Measurements from ENCODE around the gene RECQL5.

DNA sequence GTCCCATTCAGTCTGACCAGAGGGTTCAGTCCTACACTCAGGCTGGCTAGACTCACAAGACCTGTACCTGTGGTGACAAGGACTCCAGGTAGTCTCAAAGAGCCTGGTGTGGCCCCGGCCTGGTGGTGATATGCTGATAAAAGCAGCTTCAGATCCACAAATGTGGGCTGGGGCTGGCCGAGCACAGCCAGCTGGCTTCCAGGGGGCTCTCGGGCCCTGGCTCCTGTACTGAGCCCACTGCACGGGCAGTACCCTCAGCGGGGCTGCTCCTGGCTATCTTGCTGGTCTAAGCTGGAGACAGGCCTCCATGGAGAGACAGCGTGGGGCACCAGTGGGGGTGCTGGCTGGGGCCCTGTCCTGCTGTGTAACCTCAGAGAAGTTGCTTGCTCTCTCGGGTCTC is 29.4 kb downstream of the RECQL5 start:
- TF ChIP-seq, protein P1, sequence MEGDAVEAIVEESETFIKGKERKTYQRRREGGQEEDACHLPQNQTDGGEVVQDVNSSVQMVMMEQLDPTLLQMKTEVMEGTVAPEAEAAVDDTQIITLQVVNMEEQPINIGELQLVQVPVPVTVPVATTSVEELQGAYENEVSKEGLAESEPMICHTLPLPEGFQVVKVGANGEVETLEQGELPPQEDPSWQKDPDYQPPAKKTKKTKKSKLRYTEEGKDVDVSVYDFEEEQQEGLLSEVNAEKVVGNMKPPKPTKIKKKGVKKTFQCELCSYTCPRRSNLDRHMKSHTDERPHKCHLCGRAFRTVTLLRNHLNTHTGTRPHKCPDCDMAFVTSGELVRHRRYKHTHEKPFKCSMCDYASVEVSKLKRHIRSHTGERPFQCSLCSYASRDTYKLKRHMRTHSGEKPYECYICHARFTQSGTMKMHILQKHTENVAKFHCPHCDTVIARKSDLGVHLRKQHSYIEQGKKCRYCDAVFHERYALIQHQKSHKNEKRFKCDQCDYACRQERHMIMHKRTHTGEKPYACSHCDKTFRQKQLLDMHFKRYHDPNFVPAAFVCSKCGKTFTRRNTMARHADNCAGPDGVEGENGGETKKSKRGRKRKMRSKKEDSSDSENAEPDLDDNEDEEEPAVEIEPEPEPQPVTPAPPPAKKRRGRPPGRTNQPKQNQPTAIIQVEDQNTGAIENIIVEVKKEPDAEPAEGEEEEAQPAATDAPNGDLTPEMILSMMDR (IDR thresholded peaks at IDR 0.05): no peak
- no peak for TF ChIP-seq POLR2A (IDR thresholded peaks at IDR 0.05; ENCODE audit: low read length)
- no peak for TF ChIP-seq PHF8 (IDR thresholded peaks at IDR 0.05; ENCODE audit: borderline replicate concordance, low read depth)
- no peak for TF ChIP-seq MAFK (IDR thresholded peaks at IDR 0.05; ENCODE audit: partially characterized antibody)
- TF ChIP-seq JUNB (IDR thresholded peaks at IDR 0.05): no peak

Measured in A549 (cell line).